ENCODE measurements around the gene RPL6.
"Not testable (repeated sequence)": the region's sequence is repeated elsewhere in the genome, so short reads cannot be mapped to it uniquely, and the experiment has no call there.

Gene RPL6

GRCh38 chr12:112418608-112419296 lies 9.3 kb upstream of the RPL6 start, which contains the start of gene PTPN11:
PTPN11 (plus strand) TSS chr12:112418947; CDS start chr12:112419112, 165 bp downstream.
- DNase-seq: peak; percentile 93

GRCh38 chr12:112418273-112418607 lies 8.8 kb upstream of the RPL6 start:
- DNase-seq: no peak

- DNase-seq: not testable (repeated sequence)
These were observed 6.1 kb upstream of the RPL6 start for GRCh38 chr12:112415457-112415856.

- DNase-seq: no peak
These were observed 4.6 kb upstream of the RPL6 start for GRCh38 chr12:112413855-112414625.

- no peak for DNase-seq
These were observed 470 bp upstream of the RPL6 start for GRCh38 chr12:112409906-112410244.

GRCh38 chr12:112408621-112409020 lies 784 bp downstream of the RPL6 start:
- DNase-seq: peak; percentile 9

GRCh38 chr12:112407683-112408082 lies 1.7 kb downstream of the RPL6 start:
- not testable (repeated sequence) for DNase-seq

- no peak for DNase-seq
These were observed 2.6 kb downstream of the RPL6 start for GRCh38 chr12:112406519-112407488.

- no peak for DNase-seq
These were observed 7.4 kb downstream of the RPL6 start for GRCh38 chr12:112401903-112402498.

- DNase-seq: no peak
These were observed 8.4 kb downstream of the RPL6 start for GRCh38 chr12:112401054-112401453.

- DNase-seq: no peak
These were observed 16.1 kb downstream of the RPL6 start for GRCh38 chr12:112393328-112393727.

- not testable (repeated sequence) for DNase-seq
These were observed 19.3 kb downstream of the RPL6 start for GRCh38 chr12:112389922-112390654.

GRCh38 chr12:112389228-112389627 lies 20.2 kb downstream of the RPL6 start:
- DNase-seq: no peak

- DNase-seq: no peak
These were observed 22.7 kb downstream of the RPL6 start for GRCh38 chr12:112386726-112387125.

- DNase-seq: no peak
These were observed 26.5 kb downstream of the RPL6 start for GRCh38 chr12:112382866-112383265.

- DNase-seq: peak; percentile 87
These were observed 27.3 kb downstream of the RPL6 start, which contains the start of gene HECTD4 for GRCh38 chr12:112381883-112382796. HECTD4 (minus strand) TSS chr12:112382431; CDS start chr12:112382128, 303 bp downstream.

GRCh38 chr12:112381406-112381882 lies 28.0 kb downstream of the RPL6 start:
- no peak for DNase-seq

- no peak for DNase-seq
These were observed 28.6 kb downstream of the RPL6 start for GRCh38 chr12:112380663-112381405.

GRCh38 chr12:112375105-112375504 lies 34.3 kb downstream of the RPL6 start:
- DNase-seq: no peak

GRCh38 chr12:112374166-112374740 lies 35.2 kb downstream of the RPL6 start:
- DNase-seq: no peak
